Measurements from ENCODE around the gene PDILT.
"Not testable (repeated sequence)": the region's sequence is repeated elsewhere in the genome, so short reads cannot be mapped to it uniquely, and the experiment has no call there.

The PDILT gene

DNA sequence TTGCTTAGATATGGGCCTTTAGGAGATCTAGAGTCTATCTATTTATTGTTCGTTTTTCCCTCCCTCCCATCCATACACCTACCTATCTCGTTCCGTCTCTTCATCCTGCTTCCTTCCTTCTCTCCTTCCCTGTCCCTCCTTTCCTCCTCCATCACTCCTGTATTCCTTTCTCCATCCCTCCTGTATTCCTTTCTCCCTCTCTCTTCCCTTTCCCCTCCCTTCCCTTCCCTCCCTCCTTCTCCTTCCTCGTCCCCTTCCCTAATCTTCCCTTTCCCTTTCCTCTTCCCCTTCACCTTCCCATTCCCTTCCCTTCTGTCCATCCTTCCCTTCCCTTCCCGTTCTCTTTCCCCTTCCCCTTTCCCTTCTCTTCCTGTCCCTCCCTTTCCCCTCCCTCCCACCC lies 87.8 kb downstream of the PDILT start:
- Histone ChIP-seq H2AFZ (no peak overlapping the region), H3K27ac (no peak overlapping the region)

GRCh38 chr16:20315764-20316163 lies 88.8 kb downstream of the PDILT start:
- H3K36me3 ChIP-seq (ENCODE audit: control insufficient read depth, insufficient read depth, low read length), result no peaks in the 10 kb centered on the region
- H3K9ac ChIP-seq, result no peak overlapping the region
- no peak overlapping the region for H3K27ac ChIP-seq
- no peak overlapping the region for H3K4me3 ChIP-seq (ENCODE audit: low read depth, low read length)
- no peak overlapping the region for H3K4me2 ChIP-seq (ENCODE audit: low read length)
- no peaks in the 10 kb centered on the region for H3K27me3 ChIP-seq (ENCODE audit: control insufficient read depth, insufficient read depth, low read length)
- no peaks in the 10 kb centered on the region for H3K9me3 ChIP-seq (ENCODE audit: control insufficient read depth, low read length)
- no peaks in the 10 kb centered on the region for H3K4me1 ChIP-seq
- TF ChIP-seq CTCF (IDR thresholded peaks at IDR 0.05), result no peak
- no peaks in the 10 kb centered on the region for H3K79me2 ChIP-seq
- no peak overlapping the region for H2AFZ ChIP-seq

More for the DNA sequence above, 87.8 kb downstream of the PDILT start:
- no peak overlapping the region for H3K4me3 ChIP-seq (ENCODE audit: low read depth, low read length)
- no peaks in the 10 kb centered on the region for H3K79me2 ChIP-seq
- no peaks in the 10 kb centered on the region for H3K9me3 ChIP-seq (ENCODE audit: control insufficient read depth, low read length)
- TF ChIP-seq CTCF (IDR thresholded peaks at IDR 0.05), result no peak
- no peak overlapping the region for H3K9ac ChIP-seq
- H3K4me2 ChIP-seq (ENCODE audit: low read length), result no peak overlapping the region
- H3K36me3 ChIP-seq (ENCODE audit: control insufficient read depth, insufficient read depth, low read length), result no peaks in the 10 kb centered on the region
- H3K27me3 ChIP-seq (ENCODE audit: control insufficient read depth, insufficient read depth, low read length), result no peaks in the 10 kb centered on the region
- no peaks in the 10 kb centered on the region for H3K4me1 ChIP-seq

DNA sequence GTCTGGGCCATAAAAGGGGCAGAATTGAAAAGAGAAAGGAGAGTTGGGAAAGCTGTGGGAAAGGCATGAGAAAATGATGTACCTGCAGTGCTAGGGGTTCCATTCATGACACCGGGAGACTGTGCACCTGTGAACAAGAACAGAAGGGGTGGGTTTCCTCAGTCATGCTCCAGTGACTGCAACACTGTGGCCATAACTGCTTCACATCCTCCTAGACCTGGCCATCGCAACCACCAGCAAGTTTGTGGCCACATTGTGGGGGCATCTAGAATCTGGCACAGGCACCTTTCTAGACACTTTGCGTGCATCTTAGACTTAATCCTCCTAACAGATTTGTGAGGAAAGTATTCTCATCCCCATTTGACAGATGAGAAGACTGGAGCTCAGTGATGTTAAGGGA lies 90.0 kb downstream of the PDILT start:
- no peak overlapping the region for H2AFZ ChIP-seq
- H3K79me2 ChIP-seq, result no peaks in the 10 kb centered on the region
- no peak for TF ChIP-seq CTCF (IDR thresholded peaks at IDR 0.05)
- no peak overlapping the region for H3K27ac ChIP-seq
- no peak overlapping the region for H3K4me2 ChIP-seq (ENCODE audit: low read length)
- no peaks in the 10 kb centered on the region for H3K9me3 ChIP-seq (ENCODE audit: control insufficient read depth, low read length)
- H3K9ac ChIP-seq, result no peak overlapping the region
- no peak overlapping the region for H3K4me3 ChIP-seq (ENCODE audit: low read depth, low read length)
- no peaks in the 10 kb centered on the region for H3K4me1 ChIP-seq
- no peaks in the 10 kb centered on the region for H3K36me3 ChIP-seq (ENCODE audit: control insufficient read depth, insufficient read depth, low read length)
- H3K27me3 ChIP-seq (ENCODE audit: control insufficient read depth, insufficient read depth, low read length), result no peaks in the 10 kb centered on the region

- no peak overlapping the region for H3K9ac ChIP-seq
- H2AFZ ChIP-seq, result no peak overlapping the region
- H3K79me2 ChIP-seq, result no peaks in the 10 kb centered on the region
- H3K36me3 ChIP-seq (ENCODE audit: control insufficient read depth, insufficient read depth, low read length), result no peaks in the 10 kb centered on the region
- H3K9me3 ChIP-seq (ENCODE audit: control insufficient read depth, low read length), result no peaks in the 10 kb centered on the region
- H3K4me3 ChIP-seq (ENCODE audit: low read depth, low read length), result no peak overlapping the region
- TF ChIP-seq CTCF (IDR thresholded peaks at IDR 0.05), result no peak
- H3K4me2 ChIP-seq (ENCODE audit: low read length), result no peak overlapping the region
- no peak overlapping the region for H3K27ac ChIP-seq
- H3K4me1 ChIP-seq, result no peaks in the 10 kb centered on the region
- H3K27me3 ChIP-seq (ENCODE audit: control insufficient read depth, insufficient read depth, low read length), result no peaks in the 10 kb centered on the region
These were observed 90.8 kb downstream of the PDILT start for GRCh38 chr16:20313741-20314140.

DNA sequence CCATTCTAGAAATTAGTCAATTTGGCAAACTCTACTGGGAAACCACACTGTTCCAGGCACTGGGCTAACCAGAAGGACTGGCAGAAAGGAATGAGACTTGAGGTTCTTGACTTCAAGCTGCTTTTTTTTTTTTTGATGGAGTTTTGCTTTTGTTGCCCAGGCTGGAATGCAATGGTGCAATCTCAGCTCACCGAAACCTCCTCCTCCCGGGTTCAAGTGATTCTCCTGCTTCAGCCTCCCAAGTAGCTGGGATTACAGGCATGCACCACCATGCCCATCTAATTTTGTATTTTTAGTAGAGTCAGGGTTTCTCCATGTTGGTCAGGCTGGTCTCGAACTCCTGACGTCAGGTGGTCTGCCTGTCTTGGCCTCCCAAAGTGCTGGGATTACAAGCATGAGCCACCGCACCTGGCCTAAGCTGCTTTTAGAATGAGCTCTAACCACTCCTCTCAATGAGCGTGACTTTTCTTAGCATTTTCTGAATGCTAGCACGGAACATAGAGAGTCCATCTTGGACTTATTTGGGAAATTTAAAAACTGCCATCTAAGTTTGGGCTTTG lies 91.9 kb downstream of the PDILT start:
- H3K27ac ChIP-seq; H3K4me2 ChIP-seq (ENCODE audit: low read length); H2AFZ ChIP-seq; H3K9ac ChIP-seq; H3K4me3 ChIP-seq (ENCODE audit: low read depth, low read length); H3K79me2 ChIP-seq; H3K4me1 ChIP-seq; H3K36me3 ChIP-seq (ENCODE audit: control insufficient read depth, insufficient read depth, low read length); H3K27me3 ChIP-seq (ENCODE audit: control insufficient read depth, insufficient read depth, low read length); H3K9me3 ChIP-seq (ENCODE audit: control insufficient read depth, low read length): not testable (repeated sequence)
